Fibroblast of skin of right biceps (primary cell): ENCODE measurements around the gene ZNF467.

ENCODE experiments used
- DNase-seq: peaks from one replicate; pipeline ENCODE4 v3.0.0-alpha.2; 2013

ZNF467 gene, protein sequence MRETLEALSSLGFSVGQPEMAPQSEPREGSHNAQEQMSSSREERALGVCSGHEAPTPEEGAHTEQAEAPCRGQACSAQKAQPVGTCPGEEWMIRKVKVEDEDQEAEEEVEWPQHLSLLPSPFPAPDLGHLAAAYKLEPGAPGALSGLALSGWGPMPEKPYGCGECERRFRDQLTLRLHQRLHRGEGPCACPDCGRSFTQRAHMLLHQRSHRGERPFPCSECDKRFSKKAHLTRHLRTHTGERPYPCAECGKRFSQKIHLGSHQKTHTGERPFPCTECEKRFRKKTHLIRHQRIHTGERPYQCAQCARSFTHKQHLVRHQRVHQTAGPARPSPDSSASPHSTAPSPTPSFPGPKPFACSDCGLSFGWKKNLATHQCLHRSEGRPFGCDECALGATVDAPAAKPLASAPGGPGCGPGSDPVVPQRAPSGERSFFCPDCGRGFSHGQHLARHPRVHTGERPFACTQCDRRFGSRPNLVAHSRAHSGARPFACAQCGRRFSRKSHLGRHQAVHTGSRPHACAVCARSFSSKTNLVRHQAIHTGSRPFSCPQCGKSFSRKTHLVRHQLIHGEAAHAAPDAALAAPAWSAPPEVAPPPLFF

GRCh38 chr7:149773446-149774236, at the start of gene ZNF467:
TSS of gene ZNF467 (minus strand) at chr7:149773588. CDS start at chr7:149771032, 2,556 bp downstream.
- DNase-seq: peak; percentile 62

DNA sequence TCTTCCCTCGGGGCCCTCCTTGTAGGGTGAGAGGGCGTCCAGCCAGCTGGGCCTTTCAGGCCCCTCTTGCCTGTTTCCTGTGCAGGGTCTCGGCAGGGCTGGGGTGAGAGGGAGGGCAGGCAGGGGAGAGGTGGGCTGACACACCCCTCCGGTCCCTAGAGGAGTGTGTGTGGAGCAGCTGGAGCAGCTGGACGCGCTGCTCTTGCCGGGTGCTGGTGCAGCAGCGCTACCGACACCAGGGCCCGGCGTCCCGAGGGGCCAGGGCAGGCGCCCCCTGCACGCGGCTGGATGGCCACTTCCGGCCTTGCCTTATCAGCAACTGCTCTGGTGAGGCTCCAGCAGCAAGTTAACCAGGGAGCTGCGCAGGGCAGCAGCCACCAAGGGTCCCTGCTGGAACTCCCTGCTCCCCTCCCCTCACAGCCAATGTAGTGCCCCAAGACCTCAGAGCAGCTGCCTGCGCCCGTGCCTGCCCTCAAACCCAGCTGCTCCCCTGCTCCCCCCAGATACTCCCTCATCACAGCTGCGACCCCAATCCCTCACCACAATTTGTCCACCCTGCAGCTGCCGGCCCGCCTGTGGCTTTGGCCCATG, 49.1 kb upstream of the ZNF467 start:
- no peak for DNase-seq

GRCh38 chr7:149821191-149822148, 48.1 kb upstream of the ZNF467 start:
- DNase-seq: no peak

DNA sequence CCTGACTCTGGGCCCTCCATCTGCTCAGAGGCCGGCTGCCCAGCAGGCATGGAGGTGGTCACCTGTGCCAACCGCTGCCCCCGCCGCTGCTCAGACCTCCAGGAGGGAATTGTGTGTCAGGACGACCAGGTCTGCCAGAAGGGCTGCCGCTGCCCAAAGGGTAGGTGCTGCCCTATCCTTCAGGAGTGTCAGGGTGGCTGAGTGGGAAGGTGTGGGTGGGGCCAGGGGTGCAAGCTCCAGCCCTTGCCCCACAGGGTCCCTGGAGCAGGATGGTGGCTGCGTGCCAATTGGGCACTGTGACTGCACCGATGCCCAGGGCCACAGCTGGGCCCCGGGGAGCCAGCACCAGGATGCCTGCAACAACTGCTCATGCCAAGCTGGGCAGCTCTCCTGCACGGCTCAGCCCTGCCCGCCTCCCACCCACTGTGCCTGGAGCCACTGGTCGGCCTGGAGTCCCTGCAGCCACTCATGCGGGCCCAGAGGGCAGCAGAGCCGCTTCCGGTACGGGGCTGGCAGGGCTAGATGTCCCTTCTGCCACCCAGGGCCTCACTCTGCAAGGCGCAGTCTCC, 47.3 kb upstream of the ZNF467 start:
- DNase-seq: no peak

DNA sequence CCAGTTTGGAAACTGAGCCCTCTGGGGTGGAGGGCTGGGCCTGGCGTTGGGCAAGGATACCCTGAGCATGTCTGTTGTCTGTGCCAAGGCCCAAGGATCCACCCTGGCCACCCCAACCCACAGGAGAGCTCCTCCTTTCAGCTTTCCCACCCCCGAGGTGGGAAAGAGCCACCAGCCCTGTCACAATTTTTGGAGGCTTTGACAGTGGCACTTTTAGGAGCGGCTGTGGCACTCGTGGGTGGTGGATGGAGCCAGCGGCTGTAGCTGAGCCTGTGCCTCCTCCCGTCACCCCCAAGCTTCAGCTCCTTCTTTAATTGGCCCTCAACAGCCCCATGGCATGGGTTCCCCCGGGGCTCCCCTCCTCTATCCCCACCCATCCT, 46.6 kb upstream of the ZNF467 start:
- DNase-seq: no peak

DNA sequence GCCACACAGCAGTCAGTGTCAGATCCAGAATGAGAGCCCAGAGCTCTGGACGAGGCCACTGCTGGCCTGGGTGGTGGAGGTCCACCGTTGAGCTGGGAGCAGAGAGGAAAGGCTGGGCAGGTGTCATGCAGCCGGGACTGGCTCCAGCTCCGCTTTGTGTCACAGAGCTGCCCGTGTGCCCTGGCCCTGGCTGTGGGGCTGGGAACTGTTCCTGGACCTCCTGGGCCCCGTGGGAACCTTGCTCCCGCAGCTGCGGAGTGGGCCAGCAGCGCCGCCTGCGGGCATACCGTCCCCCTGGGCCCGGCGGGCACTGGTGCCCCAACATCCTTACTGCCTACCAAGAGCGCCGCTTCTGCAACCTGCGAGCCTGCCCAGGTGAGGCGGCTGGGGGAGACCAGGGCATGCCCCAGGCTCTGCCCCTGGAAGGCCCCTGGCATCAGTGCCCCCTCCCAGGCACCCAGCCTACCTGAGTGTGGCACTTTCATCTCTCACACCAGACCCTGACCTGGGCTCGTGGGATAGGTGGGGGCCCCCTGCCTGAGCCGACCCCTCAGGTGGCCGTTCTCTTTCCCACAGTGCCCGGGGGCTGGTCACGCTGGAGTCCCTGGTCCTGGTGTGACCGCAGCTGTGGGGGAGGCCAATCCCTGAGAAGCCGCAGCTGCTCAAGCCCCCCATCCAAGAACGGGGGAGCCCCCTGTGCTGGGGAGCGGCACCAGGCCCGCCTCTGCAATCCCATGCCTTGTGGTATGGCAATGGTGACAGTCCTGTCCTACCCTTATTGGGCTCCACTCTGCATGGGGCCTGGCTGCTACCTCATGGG, 46.0 kb upstream of the ZNF467 start:
- no peak for DNase-seq

DNA sequence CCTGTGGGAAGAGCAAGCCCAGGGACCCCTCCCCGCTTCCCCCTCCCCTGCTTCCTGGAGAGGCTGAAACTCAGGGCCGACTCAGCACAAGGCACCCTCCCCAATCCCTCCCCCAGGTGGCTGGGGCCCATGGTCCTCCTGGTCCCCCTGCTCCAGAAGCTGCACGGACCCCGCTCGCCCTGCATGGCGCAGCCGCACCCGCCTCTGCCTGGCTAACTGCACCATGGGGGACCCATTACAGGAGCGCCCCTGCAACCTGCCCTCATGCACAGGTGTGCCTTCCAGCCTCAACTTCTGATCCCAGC, 45.1 kb upstream of the ZNF467 start:
- no peak for DNase-seq

- DNase-seq: no peak
Observed at GRCh38 chr7:149817836-149818535, 44.6 kb upstream of the ZNF467 start.

DNA sequence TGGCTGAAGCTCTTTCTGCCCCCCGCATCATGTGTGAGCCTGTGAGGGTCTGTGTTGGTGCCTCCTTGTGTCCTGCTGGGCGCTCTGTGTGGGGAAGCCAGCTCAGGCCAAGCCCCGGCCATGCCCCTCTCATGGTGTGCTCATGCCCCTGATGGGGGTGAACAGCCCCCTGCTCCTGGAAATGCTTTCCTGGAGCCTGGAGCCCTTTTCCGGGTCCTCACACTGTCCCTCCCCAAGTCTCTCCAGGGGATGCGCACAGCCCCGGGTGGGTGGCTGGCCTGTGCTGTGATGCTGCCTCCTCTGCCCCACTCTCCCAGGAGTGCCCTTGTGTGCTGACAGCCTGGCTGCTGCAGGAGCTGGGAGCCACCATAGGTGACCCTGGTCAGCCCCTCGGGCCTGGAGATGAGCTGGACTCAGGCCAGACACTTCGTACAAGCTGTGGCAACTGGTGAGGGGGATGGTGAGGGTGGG, 43.9 kb upstream of the ZNF467 start:
- DNase-seq: no peak

DNA sequence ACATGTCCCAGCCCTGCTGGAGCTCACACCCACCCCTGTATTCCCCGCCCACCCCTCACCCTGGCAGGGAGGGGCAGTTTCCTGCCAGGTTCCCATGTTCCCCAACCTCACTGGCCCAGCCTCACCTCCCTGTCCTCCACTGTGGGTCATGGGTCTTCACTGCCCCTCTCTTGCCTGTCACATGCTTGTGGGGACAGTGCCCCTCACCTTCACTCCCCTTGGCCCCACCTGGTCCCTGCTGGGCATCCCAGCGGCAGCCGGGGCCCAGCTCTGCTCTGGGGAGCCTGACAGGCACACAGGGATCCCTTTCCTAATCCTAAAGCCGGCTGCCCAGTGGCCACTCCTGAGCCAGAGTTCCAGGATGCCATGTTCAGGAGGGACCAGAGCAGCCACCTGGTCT, 43.4 kb upstream of the ZNF467 start:
- DNase-seq: no peak

- no peak for DNase-seq
Observed at GRCh38 chr7:149816267-149816751, 42.9 kb upstream of the ZNF467 start.

DNA sequence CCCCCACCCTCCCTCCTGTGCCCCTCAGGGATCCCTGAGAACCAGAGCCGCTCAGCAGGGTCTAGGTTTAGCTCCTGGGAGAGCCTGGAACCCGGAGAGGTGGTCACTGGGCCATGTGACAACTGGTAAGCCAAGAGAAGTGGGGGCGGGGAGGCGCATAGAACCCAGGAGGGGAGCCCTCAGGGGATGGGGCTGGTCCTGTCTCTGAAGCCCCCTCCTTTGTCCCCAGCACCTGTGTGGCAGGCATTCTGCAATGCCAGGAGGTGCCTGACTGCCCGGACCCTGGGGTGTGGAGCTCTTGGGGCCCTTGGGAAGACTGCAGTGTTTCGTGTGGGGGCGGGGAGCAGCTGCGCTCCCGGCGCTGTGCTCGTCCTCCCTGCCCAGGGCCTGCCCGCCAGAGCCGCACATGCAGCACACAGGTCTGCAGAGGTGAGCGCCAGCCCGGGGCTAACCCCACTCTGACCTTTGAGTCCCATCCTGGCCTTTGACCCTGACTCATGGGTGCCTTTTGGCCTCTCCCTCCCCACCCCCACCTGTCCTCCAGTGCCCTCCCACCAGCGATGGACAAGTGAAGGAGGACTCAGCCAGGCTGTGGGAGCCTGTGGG, 42.4 kb upstream of the ZNF467 start:
- no peak for DNase-seq

- no peak for DNase-seq
Observed at GRCh38 chr7:149815121-149815520, 41.7 kb upstream of the ZNF467 start.

DNA sequence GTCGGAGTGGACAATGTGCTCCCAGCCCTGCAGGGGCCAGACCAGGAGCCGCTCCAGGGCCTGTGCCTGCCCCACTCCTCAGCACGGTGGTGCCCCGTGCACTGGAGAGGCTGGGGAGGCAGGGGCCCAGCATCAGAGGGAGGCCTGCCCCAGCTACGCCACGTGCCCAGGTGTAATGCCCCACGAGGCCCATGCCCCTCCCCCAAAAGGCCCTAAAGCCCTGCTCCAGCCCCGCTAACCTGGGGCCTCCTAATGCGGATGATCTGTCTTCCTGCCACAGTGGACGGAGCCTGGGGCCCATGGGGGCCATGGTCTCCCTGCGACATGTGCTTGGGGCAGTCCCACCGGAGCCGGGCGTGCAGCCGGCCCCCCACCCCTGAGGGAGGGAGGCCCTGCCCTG, 41.1 kb upstream of the ZNF467 start:
- DNase-seq: no peak

GRCh38 chr7:149813254-149814035, 40.1 kb upstream of the ZNF467 start:
- DNase-seq: no peak

DNA sequence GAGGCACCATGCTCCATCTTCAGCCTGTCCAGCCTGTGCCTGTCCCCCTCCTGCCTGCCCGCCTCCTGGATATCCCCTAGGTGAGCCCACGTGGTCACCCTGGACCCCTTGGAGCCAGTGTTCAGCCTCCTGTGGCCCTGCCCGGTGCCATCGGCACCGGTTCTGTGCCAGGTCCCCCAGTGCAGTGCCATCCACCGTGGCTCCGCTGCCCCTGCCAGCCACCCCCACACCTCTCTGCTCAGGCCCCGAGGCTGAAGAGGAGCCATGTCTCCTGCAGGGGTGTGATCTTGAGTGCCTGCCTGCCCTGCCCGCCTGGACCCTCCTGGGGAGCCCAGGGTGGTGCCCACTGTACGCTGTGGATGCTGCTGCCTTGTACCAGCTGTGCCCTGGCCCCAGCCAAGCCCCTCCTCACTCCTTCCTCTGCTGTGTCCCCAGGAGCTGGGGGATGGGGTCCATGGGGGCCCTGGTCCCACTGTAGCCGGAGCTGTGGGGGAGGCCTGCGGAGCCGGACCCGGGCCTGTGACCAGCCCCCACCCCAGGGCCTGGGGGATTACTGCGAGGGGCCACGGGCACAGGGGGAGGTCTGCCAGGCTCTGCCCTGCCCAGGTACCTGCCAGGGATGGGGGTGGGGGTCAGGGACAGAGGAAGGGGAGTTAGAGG, 38.6 kb upstream of the ZNF467 start:
- DNase-seq: no peak

GRCh38 chr7:149811221-149811620, 37.8 kb upstream of the ZNF467 start:
- DNase-seq: no peak

- DNase-seq: no peak
Observed at GRCh38 chr7:149809215-149809614, 35.8 kb upstream of the ZNF467 start.
